IMR-90 (cell line): ENCODE results near the gene RAD51B. TPM values are rescaled to one million over a fixed set of nuclear protein-coding genes. Genes with fewer than 3 reads are reported as not detected.
A peak's percentile ranks its signal among the peaks of the same experiment; 100 is the strongest.

Experiments
- ATAC-seq: fragments of 200-7000 bp; cut with Tn5 transposase; 2 replicates; pipeline ENCODE4 v1.9.1; 2020; ENCODE audit warnings: low read depth, mild to moderate bottlenecking, moderate library complexity
- BruUV-seq: library from RNA; stranded (reverse); fragments of 400-500 nt; replicated peaks from 2 replicates; lab custom pipeline; 2021; lab: Mats Ljungman, UMichigan
- CTCF ChIA-PET: fragments of 300-600 bp; formaldehyde crosslinking; extraction: SDS; loops from one replicate; lab custom pipeline; 2021; ENCODE audit warnings: antibody characterized with exemption; lab: Yijun Ruan, JAX
- POLR2A ChIA-PET: fragments of 300-600 bp; sonication (Branson Sonifier 250); formaldehyde crosslinking; loops from one replicate; lab custom pipeline; 2022; ENCODE audit warnings: antibody characterized with exemption; ENCODE audit not compliant: unreplicated experiment; lab: Charles Lee
- DNase-seq: peaks from one replicate; pipeline ENCODE4 v3.0.0; 2013
- H2AFZ ChIP-seq: replicated peaks from 2 replicates; pipeline ENCODE3; 2013; ENCODE audit warnings: low read length, mild to moderate bottlenecking; ENCODE audit not compliant: poor library complexity
- H2AK5ac ChIP-seq: 2 replicates; pipeline ENCODE4 v1.6.1; 2013; ENCODE audit warnings: low read depth, low read length, inconsistent platforms
- H2AK9ac ChIP-seq: replicated peaks from 2 replicates; pipeline ENCODE3; 2013; ENCODE audit warnings: mild to moderate bottlenecking, low read depth, low read length, moderate library complexity; ENCODE audit not compliant: poor library complexity
- H2BK120ac ChIP-seq: 2 replicates; pipeline ENCODE4 v1.6.1; 2013; ENCODE audit warnings: low read depth, low read length, inconsistent platforms
- H2BK15ac ChIP-seq: 3 replicates; pipeline ENCODE4 v1.6.1; 2013; ENCODE audit warnings: low read depth, low read length, inconsistent platforms
- H2BK20ac ChIP-seq: 2 replicates; pipeline ENCODE4 v1.6.1; 2013; ENCODE audit warnings: low read depth, mild to moderate bottlenecking, inconsistent platforms, low read length, moderate library complexity
- H2BK5ac ChIP-seq: 2 replicates; pipeline ENCODE4 v1.6.1; 2013; ENCODE audit warnings: mild to moderate bottlenecking, low read depth, low read length, inconsistent platforms; ENCODE audit not compliant: poor library complexity, severe bottlenecking
- H3K14ac ChIP-seq: replicated peaks from 2 replicates; pipeline ENCODE4 v1.6.1; 2013; ENCODE audit warnings: low read depth, low read length, inconsistent platforms
- H3K18ac ChIP-seq: 2 replicates; pipeline ENCODE4 v1.6.1; 2013; ENCODE audit warnings: low read depth, low read length, control low read depth
- H3K23ac ChIP-seq: 2 replicates; pipeline ENCODE4 v1.6.1; 2013; ENCODE audit warnings: low read depth, low read length, inconsistent platforms
- H3K27ac ChIP-seq: 2 replicates; pipeline ENCODE4 v1.5.1; 2013; ENCODE audit warnings: mild to moderate bottlenecking, control low read depth, low read length; ENCODE audit not compliant: insufficient read depth
- H3K27me3 ChIP-seq: 2 replicates; pipeline ENCODE4 v1.6.1; 2013; ENCODE audit warnings: low read length; ENCODE audit not compliant: control insufficient read depth, insufficient read depth
- H3K36me3 ChIP-seq: 2 replicates; pipeline ENCODE4 v1.6.1; 2013; ENCODE audit warnings: low read length, mixed read lengths; ENCODE audit not compliant: control insufficient read depth, insufficient read depth
- H3K4ac ChIP-seq: 2 replicates; pipeline ENCODE4 v1.6.1; 2013; ENCODE audit warnings: low read depth, low read length, inconsistent platforms
- H3K4me1 ChIP-seq: 2 replicates; pipeline ENCODE4 v1.6.1; 2013; ENCODE audit warnings: low read length, mixed read lengths; ENCODE audit not compliant: control insufficient read depth, insufficient read depth
- H3K4me2 ChIP-seq: 2 replicates; pipeline ENCODE4 v1.6.1; 2013; ENCODE audit warnings: low read depth, mild to moderate bottlenecking, control low read depth, low read length, moderate library complexity
- H3K4me3 ChIP-seq: 2 replicates; pipeline ENCODE4 v1.5.1; 2013; ENCODE audit warnings: low read depth, mild to moderate bottlenecking, control low read depth, low read length, moderate library complexity; ENCODE audit not compliant: insufficient read depth
- H3K56ac ChIP-seq: 2 replicates; pipeline ENCODE4 v1.6.1; 2013; ENCODE audit warnings: low read length, inconsistent platforms; ENCODE audit not compliant: insufficient read depth; ENCODE audit errors: extremely low read depth
- H3K79me1 ChIP-seq, 2 experiments: 2 replicates each; pipeline ENCODE4 v1.6.1; 2013; ENCODE audit warnings: low read length in 2 of 2, inconsistent platforms in 1 of 2, low read depth in 1 of 2
- H3K9ac ChIP-seq: 2 replicates; pipeline ENCODE4 v1.6.1; 2013; ENCODE audit warnings: low read depth, low read length, control low read depth
- H3K9me1 ChIP-seq: 2 replicates; pipeline ENCODE4 v1.6.1; 2013; ENCODE audit warnings: low read length, inconsistent platforms; ENCODE audit not compliant: insufficient read depth
- H3K9me3 ChIP-seq: 2 replicates; pipeline ENCODE4 v1.6.1; 2013; ENCODE audit warnings: low read length; ENCODE audit not compliant: control insufficient read depth, insufficient read depth
- H4K20me1 ChIP-seq: 2 replicates; pipeline ENCODE4 v1.6.1; 2013; ENCODE audit warnings: low read length, inconsistent platforms; ENCODE audit not compliant: insufficient read depth
- H4K5ac ChIP-seq: 2 replicates; pipeline ENCODE4 v1.6.1; 2013; ENCODE audit warnings: mild to moderate bottlenecking, low read depth, low read length, control low read depth
- H4K8ac ChIP-seq, 2 experiments: 2 replicates each; pipeline ENCODE4 v1.6.1; 2013; ENCODE audit warnings: low read depth in 2 of 2, low read length in 2 of 2, control low read depth in 1 of 2, inconsistent platforms in 1 of 2
- H4K91ac ChIP-seq: 2 replicates; pipeline ENCODE4 v1.6.1; 2013; ENCODE audit warnings: low read depth, low read length, inconsistent platforms; ENCODE audit not compliant: insufficient read depth
- BHLHE40 ChIP-seq: fragments of 150-350 bp; IDR thresholded peaks from 2 replicates; pipeline ENCODE4 v1.6.1; 2016; ENCODE audit warnings: mild to moderate bottlenecking, low read depth, low read length
- CEBPB ChIP-seq: IDR thresholded peaks from 2 replicates; pipeline ENCODE4 v1.6.1; 2012; ENCODE audit warnings: low read depth, low read length, improper control_type of control experiment
- CHD1 ChIP-seq: IDR thresholded peaks from 2 replicates; pipeline ENCODE4 v1.6.1; 2012; ENCODE audit warnings: low read depth, low read length, improper control_type of control experiment
- CTCF ChIP-seq: conservative IDR thresholded peaks from 2 replicates; pipeline ENCODE4 v1.5.1; 2012; ENCODE audit warnings: mild to moderate bottlenecking, low read depth, low read length, improper control_type of control experiment
- FOS ChIP-seq: fragments of 150-350 bp; IDR thresholded peaks from 2 replicates; pipeline ENCODE4 v1.6.1; 2016; ENCODE audit warnings: low read depth, low read length
- MAFK ChIP-seq: IDR thresholded peaks from 2 replicates; pipeline ENCODE4 v1.6.1; 2012; ENCODE audit warnings: low read depth, low read length, improper control_type of control experiment
- MAZ ChIP-seq: IDR thresholded peaks from 2 replicates; pipeline ENCODE4 v1.6.1; 2012; ENCODE audit warnings: low read depth, mild to moderate bottlenecking, low read length, improper control_type of control experiment, moderate library complexity, borderline replicate concordance
- MXI1 ChIP-seq: IDR thresholded peaks from 2 replicates; pipeline ENCODE4 v1.6.1; 2012; ENCODE audit warnings: low read depth, mild to moderate bottlenecking, low read length, moderate library complexity, borderline replicate concordance
- NFE2L2 ChIP-seq: fragments of 150-350 bp; IDR thresholded peaks from 2 replicates; pipeline ENCODE4 v1.6.1; 2016; ENCODE audit warnings: low read depth, mild to moderate bottlenecking, low read length
- POLR2A ChIP-seq: IDR thresholded peaks from 2 replicates; pipeline ENCODE4 v1.6.1; 2012; ENCODE audit warnings: mild to moderate bottlenecking, low read depth, low read length
- RAD21 ChIP-seq: IDR thresholded peaks from 2 replicates; pipeline ENCODE4 v1.6.1; 2012; ENCODE audit warnings: low read length, improper control_type of control experiment
- RCOR1 ChIP-seq: IDR thresholded peaks from 2 replicates; pipeline ENCODE4 v1.6.1; 2012; ENCODE audit warnings: mild to moderate bottlenecking, low read length, improper control_type of control experiment; ENCODE audit not compliant: insufficient replicate concordance
- RFX5 ChIP-seq: IDR thresholded peaks from 2 replicates; pipeline ENCODE4 v1.8.0; 2012; ENCODE audit warnings: low read depth, mild to moderate bottlenecking, low read length, moderate library complexity
- SMC3 ChIP-seq: fragments of 150-350 bp; IDR thresholded peaks from 2 replicates; pipeline ENCODE4 v1.6.1; 2016; ENCODE audit warnings: low read depth, mild to moderate bottlenecking, antibody characterized with exemption, low read length, moderate library complexity
- USF2 ChIP-seq: fragments of 150-350 bp; IDR thresholded peaks from 2 replicates; pipeline ENCODE4 v1.6.1; 2017; ENCODE audit warnings: mild to moderate bottlenecking, antibody characterized with exemption, low read length, low read depth
- WGBS, 2 experiments: methylation state at CpG; one replicate each; pipeline versions ENCODE4 v1.1.5 to v1.1.7; 2013; ENCODE audit warnings: missing lambda C conversion rate in 2 of 2; ENCODE audit not compliant: insufficient read length in 1 of 2; ENCODE audit errors: extremely low coverage in 2 of 2; 5-methylcytosine and 5-hydroxymethylcytosine counted together
- dilution Hi-C: fragments of 300-500 bp; cut with HindIII; formaldehyde crosslinking; loops from one replicate; pipeline ENCODE4 v1.14.3; 2018; ENCODE audit warnings: low sequenced_read_pairs; ENCODE audit not compliant: unreplicated experiment
- in situ Hi-C: fragments of 300-500 bp; cut with MboI; formaldehyde crosslinking; loops from 3 replicates; pipeline ENCODE4 v1.14.3; 2019; ENCODE audit warnings: low sequenced_read_pairs, inconsistent platforms, mixed read lengths
- intact Hi-C: fragments of 100-400 bp; cut with micrococcal nuclease; formaldehyde crosslinking; loops from 2 replicates; pipeline ENCODE4 v1.10.0; 2022
- polyA plus RNA-seq, 3 experiments: library from polyadenylated mRNA; depleted of rRNA; stranded (reverse); fragments of >200 nt; gene quantifications; 2 replicates each; pipeline ENCODE4 v1.2.3, GENCODE V29; 2012; ENCODE audit warnings: low replicate concordance in 1 of 3
- total RNA-seq: library from RNA; depleted of rRNA; stranded (reverse); fragments of >200 nt; gene quantifications from 2 replicates; pipeline ENCODE4 v1.2.3, GENCODE V29; 2012
- TF ChIP-seq, protein P1 (sequence below): fragments of 150-350 bp; IDR thresholded peaks from 2 replicates; pipeline ENCODE4 v1.6.1; 2016; ENCODE audit warnings: low read depth, mild to moderate bottlenecking, low read length, moderate library complexity, borderline replicate concordance

Gene RAD51B
- total and polyA plus RNA-seq, 2 of the 4 experiments (the other 2 are of a cell fraction): 5.1 to 18.8 TPM

DNA sequence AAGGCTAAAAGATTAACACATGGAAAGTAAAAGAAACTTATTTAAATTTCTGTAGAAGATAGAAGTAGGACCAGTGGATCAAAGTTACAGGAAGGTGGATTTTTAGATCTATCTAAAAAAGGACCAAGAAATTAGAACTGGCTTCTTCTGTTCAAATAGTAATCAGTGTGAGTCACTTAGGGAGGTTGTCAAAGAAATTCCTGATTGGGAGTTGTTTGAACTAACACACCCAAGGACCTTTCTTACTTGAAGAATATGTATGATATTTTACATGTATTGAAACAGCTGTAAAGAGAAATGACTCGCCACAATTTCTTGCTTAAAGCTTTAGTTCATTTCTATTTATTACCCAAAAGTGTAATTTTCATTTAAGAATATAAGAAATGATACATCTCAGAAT is 256.9 kb downstream of the RAD51B start:
- H4K20me1 ChIP-seq: no peaks in the 10 kb centered on the region
- no peak overlapping the region for H3K14ac ChIP-seq
- TF ChIP-seq BHLHE40 (no peak), CHD1 (no peak), NFE2L2 (no peak), MAZ (no peak), RAD21 (no peak), FOS (no peak), CEBPB (no peak), POLR2A (no peak), RFX5 (no peak), CTCF (no peak), MAFK (no peak), SMC3 (no peak), MXI1 (no peak), RCOR1 (no peak), USF2 (no peak)
- TF ChIP-seq, protein P1, sequence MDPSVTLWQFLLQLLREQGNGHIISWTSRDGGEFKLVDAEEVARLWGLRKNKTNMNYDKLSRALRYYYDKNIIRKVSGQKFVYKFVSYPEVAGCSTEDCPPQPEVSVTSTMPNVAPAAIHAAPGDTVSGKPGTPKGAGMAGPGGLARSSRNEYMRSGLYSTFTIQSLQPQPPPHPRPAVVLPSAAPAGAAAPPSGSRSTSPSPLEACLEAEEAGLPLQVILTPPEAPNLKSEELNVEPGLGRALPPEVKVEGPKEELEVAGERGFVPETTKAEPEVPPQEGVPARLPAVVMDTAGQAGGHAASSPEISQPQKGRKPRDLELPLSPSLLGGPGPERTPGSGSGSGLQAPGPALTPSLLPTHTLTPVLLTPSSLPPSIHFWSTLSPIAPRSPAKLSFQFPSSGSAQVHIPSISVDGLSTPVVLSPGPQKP: no peak
- H2AFZ ChIP-seq: no peak overlapping the region
- no peak overlapping the region for H2AK9ac ChIP-seq
- POLR2A ChIA-PET: no interaction called here
- no CpG with 5 or more reads among the region's 1 CpG for WGBS, 2 experiments
- no peak overlapping the region for H2BK20ac ChIP-seq
- intact Hi-C loops (no loop called here), dilution Hi-C loops (no loop called here), in situ Hi-C loops (no loop called here)
- H4K91ac ChIP-seq: no peak overlapping the region
- H3K36me3 ChIP-seq: no peaks in the 10 kb centered on the region
- no peak overlapping the region for H2AK5ac ChIP-seq
- no peaks in the 10 kb centered on the region for H3K79me1 ChIP-seq
- 0 out of 2 replicates have a peak, but pooled peaks cover 3% of the 10 kb centered on the region for H3K9me1 ChIP-seq
- peaks cover 3% of the 10 kb centered on the region; the same call in 1 of the 2 replicates for H3K9me3 ChIP-seq
- no peak overlapping the region for H2BK15ac ChIP-seq
- H3K56ac ChIP-seq: no peak overlapping the region
- no peak overlapping the region for H3K18ac ChIP-seq
- ATAC-seq (peak; percentile 70), DNase-seq (peak; percentile 67)
- H3K4me2 ChIP-seq: no peak overlapping the region
- CTCF ChIA-PET: no interaction called here
- no peak overlapping the region for H3K4me3 ChIP-seq
- peaks cover 2% of the 10 kb centered on the region; the same call in 1 of the 2 replicates for H3K4me1 ChIP-seq
- no peak overlapping the region for H4K8ac ChIP-seq
- no peak overlapping the region for H3K4ac ChIP-seq
- H4K5ac ChIP-seq: no peak overlapping the region
- H2BK120ac ChIP-seq: no peak overlapping the region
- H3K27me3 ChIP-seq: no peaks in the 10 kb centered on the region
- H3K9ac ChIP-seq: no peak overlapping the region
- H3K23ac ChIP-seq: no peak overlapping the region
- H2BK5ac ChIP-seq: no peak overlapping the region
- no TSS peak for BruUV-seq
- no peak overlapping the region for H3K27ac ChIP-seq
